ENCODE data around the gene TEX22.

GRCh38 chr14:105350450-105351244, 47.7 kb upstream of the TEX22 start:
- TF ChIP-seq POLR2A (IDR thresholded peaks at IDR 0.05): no peak
- TF ChIP-seq, protein P1, sequence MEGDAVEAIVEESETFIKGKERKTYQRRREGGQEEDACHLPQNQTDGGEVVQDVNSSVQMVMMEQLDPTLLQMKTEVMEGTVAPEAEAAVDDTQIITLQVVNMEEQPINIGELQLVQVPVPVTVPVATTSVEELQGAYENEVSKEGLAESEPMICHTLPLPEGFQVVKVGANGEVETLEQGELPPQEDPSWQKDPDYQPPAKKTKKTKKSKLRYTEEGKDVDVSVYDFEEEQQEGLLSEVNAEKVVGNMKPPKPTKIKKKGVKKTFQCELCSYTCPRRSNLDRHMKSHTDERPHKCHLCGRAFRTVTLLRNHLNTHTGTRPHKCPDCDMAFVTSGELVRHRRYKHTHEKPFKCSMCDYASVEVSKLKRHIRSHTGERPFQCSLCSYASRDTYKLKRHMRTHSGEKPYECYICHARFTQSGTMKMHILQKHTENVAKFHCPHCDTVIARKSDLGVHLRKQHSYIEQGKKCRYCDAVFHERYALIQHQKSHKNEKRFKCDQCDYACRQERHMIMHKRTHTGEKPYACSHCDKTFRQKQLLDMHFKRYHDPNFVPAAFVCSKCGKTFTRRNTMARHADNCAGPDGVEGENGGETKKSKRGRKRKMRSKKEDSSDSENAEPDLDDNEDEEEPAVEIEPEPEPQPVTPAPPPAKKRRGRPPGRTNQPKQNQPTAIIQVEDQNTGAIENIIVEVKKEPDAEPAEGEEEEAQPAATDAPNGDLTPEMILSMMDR (IDR thresholded peaks at IDR 0.05): no peak

All from esophagus squamous epithelium (tissue), 4 donors.